ENCODE measurements around the gene CYB561A3.

- TF ChIP-seq, protein P1, sequence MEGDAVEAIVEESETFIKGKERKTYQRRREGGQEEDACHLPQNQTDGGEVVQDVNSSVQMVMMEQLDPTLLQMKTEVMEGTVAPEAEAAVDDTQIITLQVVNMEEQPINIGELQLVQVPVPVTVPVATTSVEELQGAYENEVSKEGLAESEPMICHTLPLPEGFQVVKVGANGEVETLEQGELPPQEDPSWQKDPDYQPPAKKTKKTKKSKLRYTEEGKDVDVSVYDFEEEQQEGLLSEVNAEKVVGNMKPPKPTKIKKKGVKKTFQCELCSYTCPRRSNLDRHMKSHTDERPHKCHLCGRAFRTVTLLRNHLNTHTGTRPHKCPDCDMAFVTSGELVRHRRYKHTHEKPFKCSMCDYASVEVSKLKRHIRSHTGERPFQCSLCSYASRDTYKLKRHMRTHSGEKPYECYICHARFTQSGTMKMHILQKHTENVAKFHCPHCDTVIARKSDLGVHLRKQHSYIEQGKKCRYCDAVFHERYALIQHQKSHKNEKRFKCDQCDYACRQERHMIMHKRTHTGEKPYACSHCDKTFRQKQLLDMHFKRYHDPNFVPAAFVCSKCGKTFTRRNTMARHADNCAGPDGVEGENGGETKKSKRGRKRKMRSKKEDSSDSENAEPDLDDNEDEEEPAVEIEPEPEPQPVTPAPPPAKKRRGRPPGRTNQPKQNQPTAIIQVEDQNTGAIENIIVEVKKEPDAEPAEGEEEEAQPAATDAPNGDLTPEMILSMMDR (conservative IDR thresholded peaks at IDR 0.05): no peak
- no peak for TF ChIP-seq ZFX (IDR thresholded peaks at IDR 0.05)
These were observed 54.3 kb downstream of the CYB561A3 start for GRCh38 chr11:61307354-61307753.
